ENCODE results near the gene CTNNA2.

- TF ChIP-seq ZBTB7A (IDR thresholded peaks at IDR 0.05; ENCODE audit: low read depth) (no peak), MAX (IDR thresholded peaks at IDR 0.05) (no peak), TAF1 (IDR thresholded peaks at IDR 0.05; ENCODE audit: low read depth) (no peak), USF1 (IDR thresholded peaks at IDR 0.05) (no peak)
Measured at GRCh38 chr2:80141007-80141726, 628.3 kb downstream of the CTNNA2 start.
